Endothelial cell of coronary artery (primary cell): ENCODE data around the gene CDH12. TPM values are rescaled to one million over a fixed set of nuclear protein-coding genes. Genes with fewer than 3 reads are reported as not detected.

Source experiments
- total RNA-seq: library from RNA; depleted of rRNA; stranded (reverse); fragments of >200 nt; gene quantifications from 2 replicates; pipeline ENCODE4 v1.2.3, GENCODE V29; 2014

The CDH12 gene
- total RNA-seq: not detected in 2 replicates

GRCh38 chr5:22852807-22853660 lies at the start of gene CDH12:
Gene CDH12, minus strand, starts transcription at chr5:22853344.

